AG10803 (cell line): ENCODE results near the gene CAPN13.

Experiments used
- DNase-seq: peaks from one replicate; pipeline ENCODE4 v3.0.0; 2010; ENCODE audit warnings: low read depth
- H3K4me3 ChIP-seq: 2 replicates; pipeline ENCODE4 v1.5.1; 2011; ENCODE audit warnings: mild to moderate bottlenecking, low read length, control low read depth
- TF ChIP-seq, protein P1 (sequence below): conservative IDR thresholded peaks from 2 replicates; pipeline ENCODE4 v1.5.1; 2011; ENCODE audit warnings: mild to moderate bottlenecking, low read length, control low read depth, inconsistent platforms

CAPN13 gene

GRCh38 chr2:30807249-30807648 is at the start of gene CAPN13:
Gene CAPN13, minus strand, starts transcription at chr2:30807446. Its CDS starts 20,121 bp downstream, at chr2:30787325.
- no peak within 1 kb of the TSS for H3K4me3 ChIP-seq
- TF ChIP-seq, protein P1, sequence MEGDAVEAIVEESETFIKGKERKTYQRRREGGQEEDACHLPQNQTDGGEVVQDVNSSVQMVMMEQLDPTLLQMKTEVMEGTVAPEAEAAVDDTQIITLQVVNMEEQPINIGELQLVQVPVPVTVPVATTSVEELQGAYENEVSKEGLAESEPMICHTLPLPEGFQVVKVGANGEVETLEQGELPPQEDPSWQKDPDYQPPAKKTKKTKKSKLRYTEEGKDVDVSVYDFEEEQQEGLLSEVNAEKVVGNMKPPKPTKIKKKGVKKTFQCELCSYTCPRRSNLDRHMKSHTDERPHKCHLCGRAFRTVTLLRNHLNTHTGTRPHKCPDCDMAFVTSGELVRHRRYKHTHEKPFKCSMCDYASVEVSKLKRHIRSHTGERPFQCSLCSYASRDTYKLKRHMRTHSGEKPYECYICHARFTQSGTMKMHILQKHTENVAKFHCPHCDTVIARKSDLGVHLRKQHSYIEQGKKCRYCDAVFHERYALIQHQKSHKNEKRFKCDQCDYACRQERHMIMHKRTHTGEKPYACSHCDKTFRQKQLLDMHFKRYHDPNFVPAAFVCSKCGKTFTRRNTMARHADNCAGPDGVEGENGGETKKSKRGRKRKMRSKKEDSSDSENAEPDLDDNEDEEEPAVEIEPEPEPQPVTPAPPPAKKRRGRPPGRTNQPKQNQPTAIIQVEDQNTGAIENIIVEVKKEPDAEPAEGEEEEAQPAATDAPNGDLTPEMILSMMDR: no peak
- DNase-seq: no peak

- DNase-seq: no peak
- no peak overlapping the region for H3K4me3 ChIP-seq
- TF ChIP-seq, protein P1: no peak
These were observed 40.6 kb upstream of the CAPN13 start for GRCh38 chr2:30847841-30848240.

DNA sequence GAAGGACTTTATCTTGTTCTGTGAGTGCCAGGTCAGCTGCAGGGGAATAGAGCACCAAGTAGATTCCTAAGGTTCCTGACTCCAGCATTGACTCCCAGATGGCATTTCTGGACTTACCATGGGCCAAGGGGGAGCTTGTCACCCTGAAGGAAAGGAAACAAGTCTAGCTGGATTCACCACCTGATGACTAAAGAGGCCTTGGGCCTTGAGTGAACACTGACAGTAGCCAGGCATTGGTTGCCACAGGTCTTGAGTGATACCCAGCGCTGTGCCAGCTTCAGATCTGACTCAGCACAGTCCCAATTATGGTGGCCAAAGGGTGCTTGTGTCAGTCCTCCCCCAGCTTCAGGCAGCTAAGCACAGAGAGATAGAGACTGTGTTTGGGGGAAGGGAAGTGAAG is 40.1 kb upstream of the CAPN13 start:
- no peak overlapping the region for H3K4me3 ChIP-seq

DNA sequence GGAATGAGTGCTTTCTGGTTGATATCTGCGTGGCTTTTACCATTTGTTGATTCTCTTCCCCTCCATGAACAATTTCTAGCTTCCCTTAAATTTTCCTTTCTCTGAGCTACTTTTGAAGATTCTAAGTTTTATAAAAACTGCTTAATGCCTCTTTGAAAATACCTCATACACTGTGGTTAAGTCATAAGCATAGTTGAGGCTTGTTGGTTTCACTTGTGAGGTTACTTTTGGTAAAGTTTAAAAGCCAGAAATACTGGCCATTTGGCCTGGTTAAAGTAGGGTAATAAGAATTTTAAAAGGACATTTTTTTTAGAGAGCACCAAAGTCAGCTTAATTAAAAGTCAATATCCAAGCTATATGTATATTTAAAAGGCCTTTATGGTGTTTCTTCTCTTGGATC is 21.3 kb upstream of the CAPN13 start:
- no peak overlapping the region for H3K4me3 ChIP-seq
- TF ChIP-seq, protein P1: no peak
- DNase-seq: no peak

More for the DNA sequence above, 40.1 kb upstream of the CAPN13 start:
- TF ChIP-seq, protein P1: no peak
- no peak for DNase-seq

DNA sequence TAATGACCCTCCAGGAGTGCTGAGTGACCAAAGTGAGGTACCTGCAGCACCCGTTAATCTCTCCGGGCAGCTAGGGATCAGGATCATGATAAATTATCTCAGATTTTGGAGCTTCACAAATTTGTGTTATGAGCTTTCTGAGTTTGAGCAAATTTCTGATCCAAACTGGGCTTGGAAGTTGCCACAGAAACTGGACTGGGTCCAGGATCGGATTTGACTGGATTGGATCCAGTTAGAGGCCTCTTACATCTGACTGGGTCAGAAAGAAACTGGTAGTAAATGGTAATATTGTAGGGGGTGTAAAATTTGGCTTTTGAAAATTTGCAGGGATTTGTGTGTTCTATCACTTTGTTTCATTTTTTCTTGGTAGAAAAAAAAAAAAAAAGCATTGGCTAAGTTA is 19.7 kb upstream of the CAPN13 start:
- DNase-seq: no peak
- TF ChIP-seq, protein P1: no peak
- H3K4me3 ChIP-seq: no peak overlapping the region

DNA sequence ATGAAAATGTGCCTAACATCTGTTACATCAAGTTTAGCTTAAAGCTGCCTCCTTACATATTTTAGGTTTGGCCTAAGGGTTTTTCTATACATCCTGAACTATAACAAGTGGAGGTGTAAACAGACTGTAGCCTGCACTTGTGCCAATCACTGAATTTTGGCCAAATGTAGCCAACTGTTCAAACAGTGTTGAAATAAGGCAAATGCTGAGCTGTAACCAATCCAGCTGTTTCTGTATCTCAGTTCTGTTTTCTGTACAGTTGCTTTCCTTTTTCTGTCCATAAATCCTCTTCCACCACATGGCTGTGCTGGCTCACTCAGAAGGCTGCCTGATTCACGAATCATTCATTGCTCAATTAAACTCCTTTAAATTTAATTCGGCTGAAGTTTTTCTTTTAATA is 19.2 kb upstream of the CAPN13 start:
- no peak overlapping the region for H3K4me3 ChIP-seq
- DNase-seq: no peak
- TF ChIP-seq, protein P1: no peak

DNA sequence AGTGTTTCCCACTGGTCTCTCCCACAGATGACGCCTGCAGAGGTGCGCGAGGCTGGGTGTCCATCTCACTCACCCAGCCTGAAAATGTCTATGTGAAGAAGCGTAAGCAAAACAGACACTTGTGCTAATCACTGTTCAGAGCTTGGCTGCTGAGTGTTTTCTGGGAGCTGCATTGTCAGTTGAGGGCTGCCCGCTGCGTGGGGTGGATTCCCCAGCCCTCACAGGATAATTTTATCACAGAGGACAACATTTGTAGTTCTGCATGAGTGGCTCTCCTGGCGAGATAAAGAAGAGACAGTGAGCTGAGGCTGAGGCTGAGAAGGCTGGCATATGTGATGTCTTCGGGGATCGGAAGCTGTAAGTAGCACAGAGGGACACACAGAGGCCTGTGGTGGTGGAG is 16.2 kb upstream of the CAPN13 start:
- no peak for DNase-seq

More for the DNA sequence above, 16.2 kb upstream of the CAPN13 start:
- TF ChIP-seq, protein P1: no peak
- H3K4me3 ChIP-seq: no peak overlapping the region
